Limb (tissue), 2 donors: Measurements from ENCODE around the gene DNAAF1.
A peak's percentile ranks its signal among the peaks of the same experiment; 100 is the strongest.
"Not testable (repeated sequence)": the region's sequence is repeated elsewhere in the genome, so short reads cannot be mapped to it uniquely, and the experiment has no call there.

Experiments
- DNase-seq, 2 donors: peaks; one replicate each; pipeline ENCODE4 v3.0.0-alpha.2; 2016; ENCODE audit errors: extremely low spot score in 2 of 2

DNAAF1 gene

GRCh38 chr16:84144859-84145639, at the start of gene DNAAF1, which contains the start of gene HSDL1:
Gene DNAAF1, plus strand, starts transcription at chr16:84145308. Its CDS starts 133 bp downstream, at chr16:84145441.
Gene HSDL1, minus strand, starts transcription at chr16:84145177. Its CDS starts 13,856 bp downstream, at chr16:84131321.
- peak; percentile 85 to 98 for DNase-seq

- no peak for DNase-seq
These were observed 49.6 kb upstream of the DNAAF1 start for GRCh38 chr16:84095466-84095865.

DNA sequence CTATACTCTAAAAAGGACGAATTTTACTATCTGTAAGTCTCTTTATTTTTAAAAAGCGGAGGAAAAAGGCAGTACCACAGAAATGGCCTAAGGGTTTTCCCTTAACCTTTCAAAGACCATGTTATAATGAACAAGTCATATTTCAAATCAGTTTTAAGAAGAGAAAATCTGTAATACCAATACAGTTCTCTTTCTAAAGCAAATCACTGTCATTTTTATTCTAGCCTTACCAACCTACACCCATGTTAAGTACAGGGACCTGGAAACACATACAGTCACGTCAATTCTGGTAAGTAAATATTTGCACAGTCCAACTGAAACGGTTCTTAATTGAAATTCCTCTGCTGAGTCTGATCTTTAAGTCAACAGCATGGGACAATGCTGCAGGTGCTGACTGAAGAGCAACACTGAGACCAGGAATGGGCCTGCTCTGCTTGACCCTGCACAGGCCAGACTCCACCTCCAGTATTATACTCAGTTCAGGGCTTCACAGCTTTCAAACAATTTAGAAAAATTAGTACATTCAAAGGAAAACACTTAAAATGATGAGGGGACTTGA, 48.6 kb upstream of the DNAAF1 start:
- no peak for DNase-seq

GRCh38 chr16:84098939-84099338, 46.2 kb upstream of the DNAAF1 start:
- DNase-seq, result no peak

- DNase-seq, result no peak
These were observed 41.4 kb upstream of the DNAAF1 start for GRCh38 chr16:84103678-84104077.

DNA sequence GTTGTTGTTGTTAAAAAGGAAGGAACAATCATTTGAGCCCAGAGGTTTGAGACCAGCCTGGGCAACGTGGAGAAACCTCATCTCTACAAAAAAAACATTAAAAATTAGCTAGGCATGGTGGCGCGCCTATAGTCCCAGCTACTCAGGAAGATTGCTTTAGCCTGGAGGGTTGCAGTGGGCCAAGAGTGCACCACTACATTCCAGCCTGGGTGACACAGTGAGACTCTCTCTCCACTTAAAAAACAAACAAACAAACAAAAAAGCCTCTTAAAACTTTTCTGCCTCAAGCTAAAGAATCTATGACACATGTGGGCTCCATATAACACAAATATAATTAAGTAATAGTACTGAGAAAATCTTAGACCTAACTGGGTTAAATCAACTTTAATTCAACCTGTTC, 40.9 kb upstream of the DNAAF1 start:
- DNase-seq, result no peak

GRCh38 chr16:84105301-84105815, 39.8 kb upstream of the DNAAF1 start:
- no peak for DNase-seq

GRCh38 chr16:84105948-84106740, 39.0 kb upstream of the DNAAF1 start:
- DNase-seq, result no peak

- DNase-seq, result no peak
These were observed 37.2 kb upstream of the DNAAF1 start for GRCh38 chr16:84107921-84108320.

GRCh38 chr16:84109598-84110335, 35.3 kb upstream of the DNAAF1 start:
- no peak for DNase-seq

DNA sequence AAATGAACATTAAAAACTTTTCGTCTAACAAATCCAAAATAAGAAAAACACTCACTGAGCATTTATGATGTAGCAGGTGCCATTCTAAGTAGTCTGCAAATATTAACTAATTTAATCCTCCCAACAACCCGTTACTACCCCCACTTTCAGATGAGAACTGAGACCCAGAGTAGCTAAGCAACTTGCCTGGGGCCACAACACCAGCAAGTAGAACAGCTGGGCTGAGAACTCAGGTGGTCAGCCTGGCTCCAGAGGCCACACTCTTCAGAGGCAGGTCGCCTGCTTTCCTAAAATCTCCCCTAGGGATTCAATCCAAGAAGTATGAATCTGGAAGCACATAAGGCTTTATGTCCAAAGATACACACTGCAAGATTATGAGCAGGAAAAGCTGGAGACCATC, 34.6 kb upstream of the DNAAF1 start:
- no peak for DNase-seq

DNA sequence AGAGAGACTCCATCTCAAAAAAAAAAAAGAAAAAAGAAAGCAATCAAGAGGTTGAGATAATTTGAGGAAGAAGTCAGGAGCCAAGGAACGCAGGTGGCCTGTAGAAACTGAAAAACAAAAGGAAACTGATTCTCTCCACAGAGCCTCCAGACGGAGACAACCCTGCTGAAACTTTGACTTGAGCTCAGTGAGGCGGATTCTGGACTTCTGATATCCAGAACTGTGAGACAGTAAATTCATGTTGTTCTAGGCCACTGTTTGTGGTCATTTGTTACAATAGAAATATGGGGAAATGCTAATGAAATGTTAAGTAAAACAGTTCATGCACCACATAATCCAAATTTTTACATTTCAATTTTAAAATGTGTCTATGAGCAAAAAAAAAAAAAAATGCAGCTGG, 33.6 kb upstream of the DNAAF1 start:
- DNase-seq, result no peak

GRCh38 chr16:84111949-84112348, 33.2 kb upstream of the DNAAF1 start:
- not testable (repeated sequence) for DNase-seq

DNA sequence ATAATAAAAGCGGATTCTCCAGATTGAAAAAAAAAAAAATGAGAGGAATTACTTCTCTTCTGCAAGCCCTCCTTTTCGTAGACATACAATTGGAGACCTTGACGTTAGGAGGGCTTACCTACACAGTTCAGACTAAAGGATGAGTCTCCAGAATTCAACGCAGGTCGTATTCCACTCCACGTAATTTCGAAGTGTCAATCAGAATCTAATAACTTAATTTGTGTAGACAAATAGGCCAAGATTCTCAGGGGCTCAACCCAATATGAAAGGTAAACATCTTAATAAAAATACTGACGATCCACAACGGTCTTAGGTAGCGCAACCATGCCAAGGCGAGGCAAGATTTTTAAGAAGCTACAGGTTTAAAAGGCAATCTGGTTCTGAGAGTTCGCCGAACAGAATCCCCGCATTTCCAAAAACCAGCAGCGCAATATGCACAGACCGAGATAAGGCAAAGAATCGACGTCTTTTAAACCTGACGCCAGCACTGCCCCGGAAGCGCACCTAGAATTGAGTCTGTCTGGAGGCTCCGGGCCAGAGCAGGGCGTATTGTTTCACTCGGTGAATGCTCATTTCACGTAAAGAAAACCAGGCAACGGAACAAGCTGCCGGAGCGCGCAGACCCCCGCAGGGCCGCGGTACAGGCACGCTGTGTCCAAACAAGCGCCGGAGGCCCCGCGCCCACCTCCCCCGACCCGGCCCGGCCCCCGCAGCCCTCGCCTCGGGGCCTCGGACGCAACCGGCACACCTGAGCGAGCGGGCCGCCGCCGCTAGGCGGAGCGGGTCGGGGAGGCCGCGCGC, 29.0 kb upstream of the DNAAF1 start:
- no peak for DNase-seq

DNA sequence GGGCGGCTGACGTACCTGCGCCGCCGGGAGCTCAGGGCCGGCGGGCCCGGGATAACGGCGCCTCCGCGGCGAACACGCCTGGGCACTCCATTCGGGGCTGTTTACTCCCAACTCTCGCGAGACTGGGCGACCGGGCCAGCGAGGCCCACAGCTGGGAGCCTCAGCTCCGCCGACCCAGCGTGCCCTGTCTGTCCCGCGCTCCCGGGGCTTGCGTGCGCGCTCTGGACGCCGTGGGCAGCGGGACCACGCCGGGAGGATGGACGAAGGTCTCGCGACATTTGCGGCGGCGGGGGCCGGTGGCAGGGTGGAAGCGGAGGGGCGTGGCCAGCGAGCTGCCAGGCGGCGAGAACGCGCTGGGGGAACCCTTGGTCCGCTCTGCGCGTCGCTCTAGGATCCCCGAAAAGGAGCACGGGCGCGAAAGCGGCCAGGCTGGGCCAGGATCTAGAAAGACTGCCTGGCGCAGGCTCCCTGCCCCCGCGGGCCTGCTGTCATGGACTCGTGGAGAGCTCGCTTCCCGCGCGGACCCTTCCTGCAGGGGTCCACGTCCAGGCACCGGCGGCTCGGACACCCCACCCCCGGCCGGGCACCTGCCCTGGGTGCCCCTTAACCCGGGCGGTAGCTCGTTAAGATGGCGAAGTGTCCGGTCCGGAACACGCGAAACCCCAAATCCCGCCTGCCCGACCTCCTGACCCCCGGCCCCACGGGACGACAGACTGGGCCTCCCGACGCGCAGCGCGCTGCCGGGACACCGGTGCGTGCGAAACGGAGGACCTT, 28.2 kb upstream of the DNAAF1 start, which contains the start of gene MBTPS1:
Gene MBTPS1, minus strand, starts transcription at position 223 of the 774 bp plus-strand sequence. CDS start 15,159 bp downstream, outside the sequence.
- peak; percentile 95 to 99 for DNase-seq

GRCh38 chr16:84117494-84117843, 27.6 kb upstream of the DNAAF1 start:
- no peak for DNase-seq

DNA sequence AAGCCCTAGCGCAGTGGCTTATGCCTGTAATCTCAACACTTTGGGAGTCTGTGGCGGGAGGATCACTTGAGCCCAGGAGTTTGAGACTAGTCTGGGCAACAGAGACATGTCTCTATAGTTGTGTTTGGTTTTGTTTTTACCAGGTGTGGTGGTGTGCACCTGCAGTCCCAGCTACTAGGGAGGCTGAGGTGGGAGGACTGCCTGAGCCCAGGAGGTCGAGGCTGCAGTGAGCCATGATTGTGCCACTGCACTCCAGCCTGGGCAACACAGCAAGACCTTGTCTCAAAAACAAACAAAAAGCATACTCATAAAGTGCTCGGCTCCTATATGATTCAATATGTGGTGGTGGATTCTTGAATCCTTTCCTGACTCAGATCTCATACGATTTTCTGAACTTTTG, 26.8 kb upstream of the DNAAF1 start:
- not testable (repeated sequence) for DNase-seq

GRCh38 chr16:84119368-84119767, 25.7 kb upstream of the DNAAF1 start:
- DNase-seq, result no peak

DNA sequence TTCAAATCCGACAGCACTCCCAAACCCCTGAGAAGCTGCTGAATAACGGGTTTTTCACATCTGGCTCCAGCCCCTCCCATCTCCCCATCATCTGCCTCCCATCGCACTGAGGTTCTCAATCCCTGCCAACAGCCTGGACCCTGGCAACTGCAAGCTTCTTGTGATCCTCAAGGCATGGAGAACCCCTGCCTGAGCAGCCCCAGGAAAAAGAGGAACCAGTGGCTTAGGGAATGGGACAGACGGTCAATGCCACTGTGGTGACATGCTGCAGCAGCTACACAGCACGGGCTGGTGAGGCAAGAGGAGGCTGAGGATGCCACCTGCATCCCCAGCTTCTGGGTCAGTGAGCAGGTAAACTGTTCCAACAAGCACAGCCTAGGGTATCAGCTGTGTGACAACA, 25.1 kb upstream of the DNAAF1 start:
- DNase-seq, result no peak

DNA sequence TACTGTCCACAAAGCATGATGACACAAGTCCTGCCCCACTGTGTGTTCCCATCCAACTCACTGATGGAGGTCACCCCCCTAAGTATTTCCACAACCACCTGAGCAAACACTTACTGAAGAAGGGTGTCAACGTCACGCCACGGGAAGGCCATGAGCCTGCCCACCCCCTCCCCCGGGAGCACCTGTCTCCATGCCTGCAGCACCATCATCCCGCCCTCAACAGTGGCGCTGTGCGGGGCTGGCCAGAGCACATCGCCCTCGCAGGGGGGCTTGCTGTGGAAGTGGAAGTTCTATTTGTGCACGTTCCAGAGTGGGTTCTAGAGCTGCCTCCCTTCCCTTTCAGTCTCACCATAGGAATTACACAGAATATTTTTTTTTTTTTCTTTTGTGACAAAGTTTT, 24.1 kb upstream of the DNAAF1 start:
- DNase-seq, result no peak
